Panc1 (cell line): Measurements from ENCODE around the gene ANKRD23. TPM values are rescaled to one million over a fixed set of nuclear protein-coding genes. Genes with fewer than 3 reads are reported as not detected.

Experiments used
- ATAC-seq: fragments of 200-7000 bp; cut with Tn5 transposase; 2 replicates; pipeline ENCODE4 v1.9.1; 2020; ENCODE audit warnings: mild to moderate bottlenecking, moderate library complexity
- BruUV-seq: library from RNA; stranded (reverse); fragments of 400-500 nt; replicated peaks from 2 replicates; lab custom pipeline; 2021; lab: Mats Ljungman, UMichigan
- CTCF ChIA-PET: fragments of 300-600 bp; sonication (Branson Sonifier 250); formaldehyde crosslinking; loops from one replicate; lab custom pipeline; 2022; ENCODE audit warnings: antibody characterized with exemption; lab: Charles Lee
- POLR2A ChIA-PET: fragments of 300-600 bp; sonication (Branson Sonifier 250); formaldehyde crosslinking; loops from one replicate; lab custom pipeline; 2022; ENCODE audit warnings: antibody characterized with exemption; lab: Charles Lee
- DNase-seq: peaks from one replicate; pipeline ENCODE4 v3.0.0-alpha.2; 2010; ENCODE audit warnings: low read depth, low spot score
- H3K27ac ChIP-seq: 2 replicates; pipeline ENCODE4 v1.5.1; 2011; ENCODE audit warnings: mild to moderate bottlenecking, low read length, inconsistent platforms
- H3K27me3 ChIP-seq: fragments of 200-500 bp; sonication (Bioruptor generic); 2 replicates; pipeline ENCODE4 v1.6.0; 2014; ENCODE audit warnings: low read length, inconsistent platforms; ENCODE audit not compliant: control insufficient read depth, insufficient read depth
- H3K36me3 ChIP-seq: fragments of 200-500 bp; sonication (Bioruptor generic); 2 replicates; pipeline ENCODE4 v1.5.1; 2014; ENCODE audit warnings: inconsistent platforms, mild to moderate bottlenecking, low read length, moderate library complexity; ENCODE audit not compliant: control insufficient read depth, insufficient read depth
- H3K4me1 ChIP-seq: 2 replicates; pipeline ENCODE4 v1.5.1; 2011; ENCODE audit warnings: inconsistent platforms, mild to moderate bottlenecking, low read length, moderate library complexity; ENCODE audit not compliant: control insufficient read depth, insufficient read depth
- H3K4me3 ChIP-seq, 2 experiments: 2 replicates each; pipeline ENCODE4 v1.5.1; 2011 to 2012; ENCODE audit warnings: low read depth in 2 of 2, low read length in 2 of 2, mild to moderate bottlenecking in 2 of 2, inconsistent platforms in 1 of 2, moderate library complexity in 1 of 2
- H3K9me3 ChIP-seq: fragments of 200-500 bp; sonication (Bioruptor generic); 2 replicates; pipeline ENCODE4 v1.5.1; 2014; ENCODE audit warnings: low read depth, mild to moderate bottlenecking, inconsistent platforms, low read length, moderate library complexity; ENCODE audit not compliant: control insufficient read depth, insufficient read depth
- CTCF ChIP-seq: fragments of 450-650 bp; IDR thresholded peaks from 2 replicates; pipeline ENCODE4 v1.5.1; 2017; ENCODE audit warnings: mild to moderate bottlenecking
- POLR2AphosphoS5 ChIP-seq: IDR thresholded peaks from 2 replicates; pipeline ENCODE4 v1.6.1; 2012; ENCODE audit warnings: mild to moderate bottlenecking, low read depth, low read length, moderate library complexity
- REST ChIP-seq, 2 experiments: IDR thresholded peaks; 2 replicates each; pipeline ENCODE4 v1.6.1; 2011 to 2012; ENCODE audit warnings: low read depth in 2 of 2, control low read depth in 1 of 2, low read length in 1 of 2, mild to moderate bottlenecking in 1 of 2, moderate library complexity in 1 of 2; ENCODE audit not compliant: insufficient read depth in 1 of 2
- SIN3A ChIP-seq: IDR thresholded peaks from 2 replicates; pipeline ENCODE4 v1.6.1; 2012; ENCODE audit warnings: low read depth, mild to moderate bottlenecking, low read length, moderate library complexity, borderline replicate concordance; ENCODE audit not compliant: insufficient read depth
- TCF7L2 ChIP-seq: IDR thresholded peaks from 2 replicates; pipeline ENCODE4 v1.6.1; 2011; ENCODE audit warnings: mild to moderate bottlenecking, low read depth, low read length, inconsistent platforms
- in situ Hi-C: cut with HindIII; loops from 2 replicates; pipeline ENCODE4 v1.10.0; 2016; ENCODE audit warnings: low sequenced_read_pairs, low pct_unique_long_range_greater_than_20kb
- intact Hi-C: fragments of 100-400 bp; cut with micrococcal nuclease; formaldehyde crosslinking; loops from one replicate; pipeline ENCODE4 v1.10.0; 2022; ENCODE audit not compliant: unreplicated experiment
- total RNA-seq: library from RNA; stranded (reverse); gene quantifications from one replicate; pipeline ENCODE4 v1.2.1, GENCODE V29; 2021; ENCODE audit not compliant: unreplicated experiment

The ANKRD23 gene
- total RNA-seq, 1 experiment from 2014 or later = 3.2 TPM

GRCh38 chr2:96848264-96848663 lies 4.4 kb upstream of the ANKRD23 start:
- ATAC-seq = no peak
- BruUV-seq = no TSS peak
- no peak for DNase-seq
- no peak for TF ChIP-seq REST (IDR thresholded peaks at IDR 0.05; ENCODE audit: insufficient read depth in 1 of 2, low read depth in 2 of 2, low read length in 1 of 2)
- TF ChIP-seq SIN3A = no peak
- no peak for TF ChIP-seq TCF7L2
- TF ChIP-seq CTCF = no peak
- no peak for TF ChIP-seq POLR2AphosphoS5
- H3K9me3 ChIP-seq = no peaks in the 10 kb centered on the region
- no peaks in the 10 kb centered on the region for H3K27me3 ChIP-seq
- no peak overlapping the region for H3K27ac ChIP-seq
- intact Hi-C loops = no loop called here
- H3K4me3 ChIP-seq = no peak overlapping the region
- no peaks in the 10 kb centered on the region for H3K4me1 ChIP-seq
- CTCF ChIA-PET = no interaction called here
- in situ Hi-C loops = no loop called here
- H3K36me3 ChIP-seq = no peaks in the 10 kb centered on the region
- POLR2A ChIA-PET = no interaction called here

- Histone ChIP-seq H3K27me3 (no peaks in the 10 kb centered on the region), H3K4me3 (no peak overlapping the region), H3K27ac (no peak overlapping the region), H3K36me3 (no peaks in the 10 kb centered on the region), H3K4me1 (no peaks in the 10 kb centered on the region), H3K9me3 (no peaks in the 10 kb centered on the region)
- POLR2A ChIA-PET = no interaction called here
- TF ChIP-seq SIN3A (no peak), CTCF (no peak), TCF7L2 (no peak), REST (IDR thresholded peaks at IDR 0.05; ENCODE audit: insufficient read depth in 1 of 2, low read depth in 2 of 2, low read length in 1 of 2) (no peak), POLR2AphosphoS5 (no peak)
- no TSS peak for BruUV-seq
- ATAC-seq = no peak
- DNase-seq = no peak
- in situ Hi-C loops (no loop called here), intact Hi-C loops (no loop called here)
- CTCF ChIA-PET = no interaction called here
These were observed 3.8 kb upstream of the ANKRD23 start for GRCh38 chr2:96847586-96847985.
